ENCODE results near the gene MMP15.

MMP15 gene

DNA sequence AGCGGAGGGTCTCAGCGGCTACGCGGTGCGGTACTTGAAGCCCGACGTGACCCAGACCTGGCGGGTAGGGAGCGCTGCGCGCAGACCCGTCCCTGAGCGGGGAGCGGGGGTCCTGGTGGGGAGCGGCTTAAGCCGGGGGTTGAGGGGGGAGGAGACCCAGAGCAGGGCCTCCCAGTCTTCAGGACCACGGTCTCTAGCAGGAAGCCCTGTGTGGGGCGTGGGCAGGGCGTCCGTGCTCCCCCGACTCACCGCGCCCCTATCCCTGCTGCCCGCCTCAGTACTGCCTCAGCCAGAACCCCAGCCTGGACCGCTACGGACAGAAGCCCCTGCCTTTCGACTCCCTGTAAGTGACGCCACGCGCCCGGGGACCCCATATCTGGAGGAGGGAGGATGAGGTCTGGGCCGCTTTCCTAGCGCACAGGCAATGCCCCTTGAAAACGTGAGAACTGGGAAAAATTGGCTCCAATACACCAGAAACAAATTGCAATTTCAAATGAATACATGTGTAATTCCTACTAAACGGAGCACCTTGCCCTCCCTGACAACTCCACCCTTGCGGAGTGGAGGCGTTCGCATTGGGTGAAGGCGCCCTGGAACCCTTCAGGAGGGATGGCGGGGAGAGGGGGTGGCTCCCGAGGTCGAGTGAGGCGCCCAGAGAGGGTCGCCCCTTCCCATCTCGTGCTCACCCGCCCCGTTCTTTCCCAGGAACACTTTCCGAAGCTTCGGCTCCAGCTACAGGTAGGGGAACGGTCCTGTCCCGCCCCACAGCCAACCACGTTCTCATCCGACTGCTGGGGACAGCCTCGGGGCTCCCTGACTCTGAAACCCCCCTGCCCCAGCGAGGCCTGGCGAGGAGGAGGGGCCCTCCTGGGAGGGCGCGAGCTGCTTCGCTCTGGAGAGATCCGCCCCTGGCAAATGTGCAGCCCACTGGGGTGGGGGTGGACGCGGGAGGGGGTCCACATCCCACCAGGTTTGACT, 40.1 kb upstream of the MMP15 start:
- peak overlapping the region; percentile 55; the same call in 1 of the 2 replicates for H3K9ac ChIP-seq
- peak overlapping the region; percentile 70 for H3K4me2 ChIP-seq
- H3K4me3 ChIP-seq, result peak overlapping the region; percentile 63

DNA sequence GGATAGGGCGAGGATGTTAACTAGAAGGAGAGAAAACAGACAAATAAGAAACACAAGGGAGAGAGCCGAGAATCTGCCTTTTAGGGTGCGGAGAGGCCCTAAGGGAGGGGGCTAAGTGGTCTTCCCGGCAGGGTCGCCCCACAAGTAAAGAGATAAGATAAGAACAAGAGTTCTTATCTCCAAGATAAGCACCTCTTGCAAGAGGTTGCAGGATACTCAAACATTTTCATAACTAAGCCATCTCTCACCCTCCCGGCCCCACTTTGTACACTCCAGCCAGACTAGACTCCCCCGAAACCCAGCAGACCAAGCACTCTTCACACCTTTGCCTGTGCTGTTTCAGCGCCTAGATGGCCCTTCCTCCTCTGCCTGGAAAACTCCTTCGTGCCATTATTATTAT, 39.4 kb upstream of the MMP15 start:
- no peak overlapping the region for H3K4me3 ChIP-seq
- TF ChIP-seq Cebpa-rat (IDR thresholded peaks at IDR 0.05), result no peak
- H3K4me2 ChIP-seq, result no peak overlapping the region
- H3K27ac ChIP-seq, result no peak overlapping the region
- H3K9me3 ChIP-seq, result no peaks in the 10 kb centered on the region
- peaks cover 7% of the 10 kb centered on the region for H3K4me1 ChIP-seq
- no peaks in the 10 kb centered on the region for H3K27me3 ChIP-seq
- no peaks in the 10 kb centered on the region for H3K36me3 ChIP-seq
- no peak overlapping the region for H3K9ac ChIP-seq
- H4K20me1 ChIP-seq, result no peaks in the 10 kb centered on the region

More for the DNA sequence above, 40.1 kb upstream of the MMP15 start:
- no peaks in the 10 kb centered on the region for H4K20me1 ChIP-seq
- peaks cover 7% of the 10 kb centered on the region for H3K4me1 ChIP-seq
- H3K27ac ChIP-seq, result no peak overlapping the region
- H3K27me3 ChIP-seq, result no peaks in the 10 kb centered on the region
- H3K9me3 ChIP-seq, result no peaks in the 10 kb centered on the region
- H3K36me3 ChIP-seq, result no peaks in the 10 kb centered on the region
- no peak for TF ChIP-seq Cebpa-rat (IDR thresholded peaks at IDR 0.05)

DNA sequence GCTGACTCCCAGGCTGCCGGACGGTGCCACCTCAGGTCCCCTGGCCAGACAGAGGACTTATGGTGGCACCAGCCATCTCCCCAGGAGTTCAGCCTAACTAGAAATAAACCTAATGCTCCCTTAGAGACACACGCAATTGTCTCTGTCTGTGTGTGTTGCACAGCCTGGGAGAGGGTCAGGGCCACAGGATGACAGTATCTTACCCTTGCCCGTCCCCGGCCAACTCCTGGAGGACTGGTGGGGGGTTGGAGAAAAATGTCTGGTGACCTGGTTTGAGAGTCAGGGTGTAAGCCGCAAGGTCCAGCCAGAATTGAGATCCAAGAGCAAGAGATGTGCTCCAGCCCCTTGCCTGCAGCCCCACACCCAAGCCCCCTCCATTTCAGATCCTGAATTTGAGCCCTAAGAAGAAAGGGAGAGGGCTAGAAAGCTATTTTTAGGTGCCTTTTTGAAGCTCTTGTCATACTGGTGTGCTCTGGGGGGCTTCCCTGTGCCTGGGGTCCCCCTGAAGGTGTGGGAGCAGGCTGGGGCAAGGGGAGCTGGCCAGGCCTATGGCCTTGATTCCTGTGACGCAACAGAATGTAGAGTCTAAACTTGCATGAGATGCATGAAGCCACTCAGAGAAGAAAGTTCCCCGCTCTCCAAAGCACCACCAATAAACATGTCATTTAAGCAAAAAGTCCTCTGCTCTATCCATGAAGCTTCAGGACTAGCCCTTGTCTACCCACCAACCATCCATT, 37.9 kb upstream of the MMP15 start:
- Histone ChIP-seq H3K4me3 (no peak overlapping the region), H3K9ac (no peak overlapping the region), H3K27me3 (no peaks in the 10 kb centered on the region), H3K36me3 (no peaks in the 10 kb centered on the region), H3K4me1 (peaks cover 7% of the 10 kb centered on the region), H3K4me2 (no peak overlapping the region), H4K20me1 (peaks cover 12% of the 10 kb centered on the region; the same call in 1 of the 2 replicates), H3K27ac (no peak overlapping the region), H3K9me3 (no peaks in the 10 kb centered on the region)
- no peak for TF ChIP-seq Cebpa-rat (IDR thresholded peaks at IDR 0.05)

DNA sequence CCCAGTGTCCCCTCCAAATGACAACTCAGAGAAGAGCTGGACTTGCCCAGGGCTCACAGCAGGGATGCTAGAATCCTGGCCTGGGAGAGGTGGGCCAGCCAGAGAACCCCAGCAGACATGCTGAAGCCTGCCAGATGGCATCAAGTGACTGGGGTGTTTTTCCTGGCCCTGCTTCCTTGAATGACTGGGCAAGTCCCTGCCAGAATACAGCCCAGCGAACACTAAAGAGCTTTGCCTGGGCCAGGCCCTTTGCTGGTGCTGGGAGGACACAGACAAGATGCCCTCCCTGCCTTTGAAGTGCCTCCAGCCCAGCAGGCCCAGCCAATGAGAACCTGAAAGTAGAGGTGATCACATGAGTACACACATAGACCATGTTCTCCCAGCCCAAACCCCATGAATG, 36.6 kb upstream of the MMP15 start:
- H3K27ac ChIP-seq, result no peak overlapping the region
- H3K9ac ChIP-seq, result no peak overlapping the region
- H3K4me2 ChIP-seq, result no peak overlapping the region
- H3K4me3 ChIP-seq, result no peak overlapping the region
- peaks cover 3% of the 10 kb centered on the region for H3K36me3 ChIP-seq
- H4K20me1 ChIP-seq, result peaks cover 25% of the 10 kb centered on the region
- TF ChIP-seq Cebpa-rat (IDR thresholded peaks at IDR 0.05), result no peak
- H3K27me3 ChIP-seq, result no peaks in the 10 kb centered on the region
- no peaks in the 10 kb centered on the region for H3K9me3 ChIP-seq
- peaks cover 7% of the 10 kb centered on the region for H3K4me1 ChIP-seq

DNA sequence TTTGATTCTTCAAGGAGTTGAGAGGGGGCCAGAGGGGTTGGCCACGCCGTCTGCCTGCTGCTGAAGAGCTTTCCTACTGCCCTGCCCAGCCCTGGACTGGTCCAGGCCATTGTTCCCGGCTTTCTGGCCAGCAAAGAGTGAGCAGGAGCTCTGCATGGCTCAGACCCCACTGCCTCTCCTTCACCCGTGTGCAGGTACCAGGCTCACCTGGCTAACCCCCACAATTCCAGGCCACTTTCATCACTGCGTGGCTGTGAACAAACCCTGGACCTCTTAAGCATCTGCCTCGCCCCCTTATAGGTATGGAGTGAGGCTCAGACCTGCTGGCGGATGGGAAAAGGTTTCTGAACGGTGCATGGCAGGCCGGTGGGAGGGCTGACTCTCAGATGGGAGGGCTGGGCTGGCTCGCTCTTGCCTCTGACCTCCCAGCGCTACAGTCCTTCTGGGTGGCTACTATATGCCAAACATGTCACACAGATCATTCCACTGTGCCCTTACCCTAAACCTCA, 33.9 kb upstream of the MMP15 start:
- Histone ChIP-seq H3K36me3 (peaks cover 26% of the 10 kb centered on the region), H3K9ac (no peak overlapping the region), H3K4me2 (no peak overlapping the region), H4K20me1 (peaks cover 52% of the 10 kb centered on the region), H3K4me3 (no peak overlapping the region), H3K4me1 (peaks cover 13% of the 10 kb centered on the region), H3K27me3 (no peaks in the 10 kb centered on the region), H3K9me3 (no peaks in the 10 kb centered on the region), H3K27ac (no peak overlapping the region)
- TF ChIP-seq Cebpa-rat (IDR thresholded peaks at IDR 0.05), result no peak

DNA sequence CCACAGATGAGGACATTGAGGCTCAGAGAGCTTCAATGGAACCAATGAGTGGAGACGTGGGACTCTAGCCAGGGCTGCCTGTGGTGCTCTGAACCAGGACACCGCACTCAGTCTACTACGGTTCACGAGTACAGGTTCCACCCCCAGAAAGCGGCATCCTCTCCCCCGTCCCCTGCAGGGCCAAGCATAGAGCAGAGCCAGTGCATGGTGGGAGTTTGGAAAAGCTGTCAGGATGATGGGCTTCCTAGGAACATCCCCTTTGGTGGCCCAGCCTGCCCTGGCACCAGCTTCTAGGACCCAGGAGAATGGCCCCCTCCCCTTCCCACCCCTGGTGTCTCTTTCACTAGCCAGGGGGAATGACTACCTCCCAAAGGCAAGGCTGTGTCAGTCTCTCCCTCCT, 33.5 kb upstream of the MMP15 start:
- Histone ChIP-seq H3K9ac (no peak overlapping the region), H3K4me1 (peaks cover 13% of the 10 kb centered on the region), H3K9me3 (no peaks in the 10 kb centered on the region), H3K4me2 (no peak overlapping the region), H4K20me1 (peaks cover 57% of the 10 kb centered on the region), H3K27me3 (no peaks in the 10 kb centered on the region), H3K4me3 (no peak overlapping the region), H3K27ac (no peak overlapping the region), H3K36me3 (peaks cover 31% of the 10 kb centered on the region)
- no peak for TF ChIP-seq Cebpa-rat (IDR thresholded peaks at IDR 0.05)

DNA sequence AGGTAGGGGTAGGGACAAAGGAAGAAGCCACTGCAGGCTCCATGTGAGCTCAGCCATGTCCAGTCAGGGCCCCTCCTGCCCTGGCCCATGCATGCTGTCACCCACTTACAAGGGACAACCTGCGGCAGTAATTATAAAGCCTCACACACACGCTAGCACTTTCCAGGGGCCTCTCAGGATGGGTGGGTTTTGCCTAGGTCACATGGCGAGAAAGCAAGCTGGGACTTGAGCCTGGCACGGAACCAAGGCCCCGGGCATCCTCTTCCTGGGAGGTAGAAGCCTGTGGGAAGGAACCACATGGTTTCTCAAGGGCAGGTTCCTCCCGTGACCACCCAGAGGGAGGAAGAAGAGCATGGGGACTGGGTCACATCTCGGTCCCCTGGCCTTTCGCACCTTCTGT, 32.1 kb upstream of the MMP15 start:
- no peaks in the 10 kb centered on the region for H3K9me3 ChIP-seq
- H3K4me3 ChIP-seq, result no peak overlapping the region
- peaks cover 21% of the 10 kb centered on the region for H3K4me1 ChIP-seq
- H3K27me3 ChIP-seq, result no peaks in the 10 kb centered on the region
- H3K36me3 ChIP-seq, result peaks cover 43% of the 10 kb centered on the region
- no peak for TF ChIP-seq Cebpa-rat (IDR thresholded peaks at IDR 0.05)
- H4K20me1 ChIP-seq, result peaks cover 70% of the 10 kb centered on the region
- no peak overlapping the region for H3K4me2 ChIP-seq
- H3K27ac ChIP-seq, result no peak overlapping the region
- H3K9ac ChIP-seq, result no peak overlapping the region

DNA sequence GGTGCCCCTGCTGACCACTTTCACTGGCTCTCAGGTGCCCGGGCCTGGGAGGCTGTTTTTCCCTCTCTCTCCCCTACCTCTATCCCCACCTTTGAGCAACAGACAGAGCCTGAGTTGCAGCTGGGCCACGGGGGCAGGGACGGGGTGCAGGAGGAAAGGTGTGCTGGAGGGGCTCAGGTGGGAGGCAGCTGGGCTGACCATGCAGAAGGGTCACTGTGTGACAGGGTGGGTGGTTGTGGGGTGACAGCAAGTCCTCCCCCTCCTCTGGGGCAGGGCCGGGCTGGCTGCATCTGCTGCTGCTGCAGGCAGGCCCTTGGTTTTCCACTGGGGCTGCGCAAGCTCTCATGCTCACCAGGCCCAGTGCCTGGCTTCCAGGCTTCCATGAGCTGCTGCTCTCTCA, 31.7 kb upstream of the MMP15 start:
- H3K9ac ChIP-seq, result 0 out of 2 replicates have a peak overlapping the region, but pooled peaks have one; percentile 6
- H3K9me3 ChIP-seq, result no peaks in the 10 kb centered on the region
- no peak overlapping the region for H3K4me3 ChIP-seq
- no peak for TF ChIP-seq Cebpa-rat (IDR thresholded peaks at IDR 0.05)
- no peak overlapping the region for H3K4me2 ChIP-seq
- no peak overlapping the region for H3K27ac ChIP-seq
- H4K20me1 ChIP-seq, result peaks cover 75% of the 10 kb centered on the region
- H3K27me3 ChIP-seq, result no peaks in the 10 kb centered on the region
- peaks cover 43% of the 10 kb centered on the region for H3K36me3 ChIP-seq
- peaks cover 26% of the 10 kb centered on the region for H3K4me1 ChIP-seq

DNA sequence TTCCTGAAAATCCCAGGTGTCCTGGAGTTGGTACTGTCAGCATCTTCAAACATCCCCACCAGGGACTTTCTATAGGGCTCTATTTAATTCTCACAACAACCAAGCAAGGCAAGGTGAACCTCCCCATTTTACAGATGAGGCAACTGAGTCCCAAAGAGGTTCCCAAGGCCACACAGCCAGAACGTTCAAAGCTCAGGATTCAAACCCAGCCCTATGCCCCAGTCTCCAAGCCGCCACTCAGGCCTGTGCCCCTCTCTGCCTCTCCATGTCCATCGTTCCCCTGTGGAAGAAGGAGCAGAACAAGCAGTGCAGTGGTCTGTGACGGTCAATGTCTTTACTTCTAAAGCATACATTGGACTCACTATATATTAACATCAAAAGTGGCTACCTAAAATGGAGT, 31.2 kb upstream of the MMP15 start:
- Histone ChIP-seq H3K9me3 (no peaks in the 10 kb centered on the region), H3K27me3 (no peaks in the 10 kb centered on the region), H3K4me3 (no peak overlapping the region), H3K27ac (no peak overlapping the region), H3K9ac (0 out of 2 replicates have a peak overlapping the region, but pooled peaks have one; percentile 6), H3K36me3 (peaks cover 43% of the 10 kb centered on the region), H3K4me2 (no peak overlapping the region), H4K20me1 (peaks cover 79% of the 10 kb centered on the region), H3K4me1 (peaks cover 30% of the 10 kb centered on the region)
- TF ChIP-seq Cebpa-rat (IDR thresholded peaks at IDR 0.05), result no peak

Measured in BLaER1 (cell line).